Liver (tissue), 9 donors: ENCODE measurements around the gene SIRPA. TPM values are rescaled to one million over a fixed set of nuclear protein-coding genes. Genes with fewer than 3 reads are reported as not detected.
A peak's percentile ranks its signal among the peaks of the same experiment; 100 is the strongest.

ENCODE experiments used
- DNase-seq: peaks from one replicate; pipeline ENCODE4 v3.0.0-alpha.2; 2017; ENCODE audit warnings: low spot score
- H3K27ac ChIP-seq, 2 donors: one replicate each; pipeline ENCODE4 v1.7.0; 2013; ENCODE audit warnings: inconsistent platforms in 2 of 2, low read length in 2 of 2, control low read depth in 1 of 2, low read depth in 1 of 2, mild to moderate bottlenecking in 1 of 2
- H3K27me3 ChIP-seq, 4 donors: one replicate each; pipeline versions ENCODE4 v1.6.1 to v1.7.0; 2013; ENCODE audit warnings: low read length in 3 of 4, inconsistent platforms in 1 of 4, mild to moderate bottlenecking in 1 of 4, moderate library complexity in 1 of 4; ENCODE audit not compliant: control insufficient read depth in 4 of 4, insufficient read depth in 4 of 4
- H3K36me3 ChIP-seq, 4 donors: one replicate each; pipeline versions ENCODE4 v1.6.1 to v1.7.0; 2013; ENCODE audit warnings: low read length in 3 of 4, mild to moderate bottlenecking in 3 of 4, low read depth in 1 of 4, moderate library complexity in 1 of 4; ENCODE audit not compliant: control insufficient read depth in 4 of 4, insufficient read depth in 3 of 4
- H3K4me1 ChIP-seq, 4 donors: one replicate each; pipeline versions ENCODE4 v1.6.1 to v1.7.0; 2013; ENCODE audit warnings: low read length in 3 of 4, mild to moderate bottlenecking in 3 of 4, moderate library complexity in 1 of 4; ENCODE audit not compliant: control insufficient read depth in 4 of 4, insufficient read depth in 4 of 4
- H3K4me3 ChIP-seq, 3 donors: one replicate each; pipeline versions ENCODE4 v1.6.1 to v1.7.0; 2013; ENCODE audit warnings: low read length in 3 of 3, control low read depth in 1 of 3, low read depth in 1 of 3, mild to moderate bottlenecking in 1 of 3
- H3K9ac ChIP-seq, 2 donors: one replicate each; pipeline ENCODE4 v1.7.0; 2013; ENCODE audit warnings: low read length in 2 of 2, mild to moderate bottlenecking in 2 of 2, moderate library complexity in 2 of 2, control low read depth in 1 of 2, low read depth in 1 of 2
- H3K9me3 ChIP-seq, 4 donors: one replicate each; pipeline versions ENCODE4 v1.6.1 to v1.7.0; 2013; ENCODE audit warnings: low read length in 3 of 4; ENCODE audit not compliant: control insufficient read depth in 4 of 4
- ATF3 ChIP-seq: IDR thresholded peaks from 2 replicates; pipeline ENCODE4 v1.6.1; 2016; ENCODE audit warnings: antibody characterized with exemption
- CTCF ChIP-seq: fragments of 150-350 bp; IDR thresholded peaks from 2 replicates; pipeline ENCODE4 v1.5.1; 2017; ENCODE audit warnings: improper control_type of control experiment, low read depth, low read length; ENCODE audit not compliant: missing input control
- EGR1 ChIP-seq, 2 donors: IDR thresholded peaks; 2 replicates each; pipeline ENCODE4 v1.6.1; 2016 to 2018; ENCODE audit warnings: antibody characterized with exemption in 2 of 2, low read depth in 2 of 2
- FOXA1 ChIP-seq: IDR thresholded peaks from 2 replicates; pipeline ENCODE4 v1.6.1; 2016; ENCODE audit warnings: antibody characterized with exemption
- FOXA2 ChIP-seq: IDR thresholded peaks from 2 replicates; pipeline ENCODE4 v1.6.1; 2016; ENCODE audit warnings: antibody characterized with exemption
- GABPA ChIP-seq, 2 donors: IDR thresholded peaks in 1 of 2; conservative IDR thresholded peaks in 1 of 2; 2 replicates each; pipeline ENCODE4 v1.6.1; 2016; ENCODE audit warnings: antibody characterized with exemption in 2 of 2, mild to moderate bottlenecking in 1 of 2, moderate library complexity in 1 of 2
- HNF4A ChIP-seq, 2 donors: conservative IDR thresholded peaks; 2 replicates each; pipeline ENCODE4 v1.6.1; 2016; ENCODE audit warnings: antibody characterized with exemption in 2 of 2, mild to moderate bottlenecking in 2 of 2
- HNF4G ChIP-seq: IDR thresholded peaks from 2 replicates; pipeline ENCODE4 v1.6.1; 2016; ENCODE audit warnings: antibody characterized with exemption
- JUND ChIP-seq, 2 donors: IDR thresholded peaks; 2 replicates each; pipeline ENCODE4 v1.6.1; 2016; ENCODE audit warnings: antibody characterized with exemption in 2 of 2
- MAX ChIP-seq: IDR thresholded peaks from 2 replicates; pipeline ENCODE4 v1.6.1; 2016; ENCODE audit warnings: antibody characterized with exemption
- NR2F2 ChIP-seq: IDR thresholded peaks from 2 replicates; pipeline ENCODE4 v1.6.1; 2016; ENCODE audit warnings: antibody characterized with exemption
- RAD21 ChIP-seq, 2 donors: IDR thresholded peaks; 2 replicates each; pipeline ENCODE4 v1.6.1; 2016; ENCODE audit warnings: antibody characterized with exemption in 2 of 2, mild to moderate bottlenecking in 2 of 2
- REST ChIP-seq: IDR thresholded peaks from 2 replicates; pipeline ENCODE4 v1.6.1; 2016; ENCODE audit warnings: antibody characterized with exemption, mild to moderate bottlenecking
- RXRA ChIP-seq, 2 donors: IDR thresholded peaks; 2 replicates each; pipeline ENCODE4 v1.6.1; 2017 to 2018; ENCODE audit warnings: antibody characterized with exemption in 2 of 2, mild to moderate bottlenecking in 1 of 2
- SP1 ChIP-seq: IDR thresholded peaks from 2 replicates; pipeline ENCODE4 v1.6.1; 2018; ENCODE audit warnings: antibody characterized with exemption, mild to moderate bottlenecking
- TAF1 ChIP-seq: conservative IDR thresholded peaks from 2 replicates; pipeline ENCODE4 v1.6.1; 2016; ENCODE audit warnings: antibody characterized with exemption, mild to moderate bottlenecking
- YY1 ChIP-seq: IDR thresholded peaks from 2 replicates; pipeline ENCODE4 v1.6.1; 2016; ENCODE audit warnings: antibody characterized with exemption, mild to moderate bottlenecking
- ZBTB33 ChIP-seq: IDR thresholded peaks from 2 replicates; pipeline ENCODE4 v1.6.1; 2016; ENCODE audit warnings: antibody characterized with exemption
- whole genome bisulfite sequencing: extraction: QIAGEN DNeasy Blood & Tissue Kit; methylation state at CpG from one replicate; pipeline ENCODE4 v1.1.7; 2013; 5-methylcytosine and 5-hydroxymethylcytosine counted together
- polyA plus RNA-seq, 2 donors: library from polyadenylated mRNA; stranded (reverse) in 1 of 2; unstranded in 1 of 2; fragments of 200-250 nt in 1 of 2; fragments of >200 nt in 1 of 2; fragmentation: Nextera tagmentation in 1 of 2; extraction: Ambion mirVana in 1 of 2; gene quantifications; one replicate each; pipeline versions ENCODE4 v1.2.1 to v1.2.3, GENCODE V29; 2013 to 2015
- total RNA-seq, 2 donors: library from RNA; depleted of rRNA; stranded (reverse); fragments of >200 nt; gene quantifications; one replicate each; pipeline ENCODE4 v1.2.3, GENCODE V29; 2014
- donor health status: healthy.
- donor health status: healthy.
- donor health status: healthy.
- donor health status: healthy.
- donor health status: healthy.

Gene SIRPA
- total and polyA plus RNA-seq, 4 donors, result 5.4 to 47.5 (median 23.2) TPM

DNA sequence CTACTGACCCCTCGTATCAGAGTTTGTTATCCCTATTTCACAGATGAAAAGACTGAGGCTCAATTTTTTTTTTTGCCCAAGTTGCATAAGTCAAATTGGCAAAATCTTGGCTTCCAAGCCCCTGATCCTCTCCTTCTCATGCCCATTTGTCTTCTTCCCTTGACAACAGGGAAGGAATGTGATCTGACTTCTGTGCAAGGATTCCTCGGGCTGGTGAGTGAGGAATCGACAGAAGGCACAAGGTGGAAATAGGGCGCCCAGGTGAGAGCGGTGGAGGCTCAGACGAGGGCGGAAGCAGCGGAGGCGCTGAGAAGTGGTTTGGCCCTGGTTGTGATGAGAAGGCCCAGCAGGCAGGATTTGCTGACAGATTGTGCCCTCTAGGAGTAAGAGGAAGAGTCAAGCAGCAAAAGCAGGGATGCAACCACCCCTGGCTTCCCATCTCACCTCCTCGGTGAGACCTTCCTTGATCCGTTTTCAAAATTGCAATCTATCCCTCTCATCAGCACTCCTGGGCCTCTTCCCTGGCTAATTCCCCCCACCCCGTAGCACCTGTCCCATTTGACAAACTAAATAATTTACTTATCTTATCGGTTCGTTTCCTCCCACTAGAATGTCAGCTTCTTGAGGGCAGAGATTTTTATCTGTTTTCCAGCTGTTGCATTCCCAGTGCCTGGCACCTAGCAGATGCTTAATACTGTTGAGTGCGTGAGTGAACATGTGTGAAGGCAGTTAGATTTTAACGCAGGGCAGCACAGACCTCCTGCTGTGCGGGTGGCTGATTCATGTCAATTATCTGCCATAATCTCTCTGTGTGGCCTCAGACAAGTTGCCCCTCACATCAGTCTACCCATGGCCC, 3.7 kb upstream of the SIRPA start:
- H3K9me3 ChIP-seq, result no peaks in the 10 kb centered on the region
- H3K36me3 ChIP-seq, result no peaks in the 10 kb centered on the region
- DNase-seq, result no peak
- peak overlapping the region; percentile 59 to 78 for H3K27ac ChIP-seq
- TF ChIP-seq RAD21 (IDR thresholded peaks at IDR 0.05) (no peak), REST (no peak), NR2F2 (no peak), HNF4A (conservative IDR thresholded peaks at IDR 0.05) (no peak), SP1 (no peak), EGR1 (IDR thresholded peaks at IDR 0.05; ENCODE audit: low read depth in 2 of 2) (no peak), CTCF (no peak), YY1 (no peak), MAX (no peak), GABPA (IDR thresholded peaks at IDR 0.05 in 1 of 2, conservative IDR thresholded peaks at IDR 0.05 in 1 of 2) (no peak), ATF3 (no peak), FOXA1 (no peak), ZBTB33 (no peak), FOXA2 (no peak), HNF4G (no peak), JUND (IDR thresholded peaks at IDR 0.05) (no peak), TAF1 (no peak), RXRA (IDR thresholded peaks at IDR 0.05) (no peak)
- H3K4me1 ChIP-seq, result peaks cover 8 to 43% (median 28%) of the 10 kb centered on the region in 4 donors
- no peak overlapping the region for H3K4me3 ChIP-seq
- no peak overlapping the region for H3K9ac ChIP-seq
- H3K27me3 ChIP-seq, result no peaks in the 10 kb centered on the region
- 89% methylated on average over 17 of the region's 17 CpGs for WGBS
